Measurements from ENCODE around the gene CLCN6.

GRCh38 chr1:11778336-11778735 lies 27.7 kb upstream of the CLCN6 start:
- TF ChIP-seq CTCF (IDR thresholded peaks at IDR 0.05; ENCODE audit: low read length) (no peak), EZH2 (optimal IDR thresholded peaks at IDR 0.05; ENCODE audit: low read depth, low read length) (no peak)

Measured in MM.1S (cell line).